Measurements from ENCODE around the gene SYPL1.

- TF ChIP-seq, protein P1, sequence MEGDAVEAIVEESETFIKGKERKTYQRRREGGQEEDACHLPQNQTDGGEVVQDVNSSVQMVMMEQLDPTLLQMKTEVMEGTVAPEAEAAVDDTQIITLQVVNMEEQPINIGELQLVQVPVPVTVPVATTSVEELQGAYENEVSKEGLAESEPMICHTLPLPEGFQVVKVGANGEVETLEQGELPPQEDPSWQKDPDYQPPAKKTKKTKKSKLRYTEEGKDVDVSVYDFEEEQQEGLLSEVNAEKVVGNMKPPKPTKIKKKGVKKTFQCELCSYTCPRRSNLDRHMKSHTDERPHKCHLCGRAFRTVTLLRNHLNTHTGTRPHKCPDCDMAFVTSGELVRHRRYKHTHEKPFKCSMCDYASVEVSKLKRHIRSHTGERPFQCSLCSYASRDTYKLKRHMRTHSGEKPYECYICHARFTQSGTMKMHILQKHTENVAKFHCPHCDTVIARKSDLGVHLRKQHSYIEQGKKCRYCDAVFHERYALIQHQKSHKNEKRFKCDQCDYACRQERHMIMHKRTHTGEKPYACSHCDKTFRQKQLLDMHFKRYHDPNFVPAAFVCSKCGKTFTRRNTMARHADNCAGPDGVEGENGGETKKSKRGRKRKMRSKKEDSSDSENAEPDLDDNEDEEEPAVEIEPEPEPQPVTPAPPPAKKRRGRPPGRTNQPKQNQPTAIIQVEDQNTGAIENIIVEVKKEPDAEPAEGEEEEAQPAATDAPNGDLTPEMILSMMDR (IDR thresholded peaks at IDR 0.05): no peak
- no peak for TF ChIP-seq EZH2 (IDR thresholded peaks at IDR 0.05)
- no peak for TF ChIP-seq EZH2phosphoT487 (IDR thresholded peaks at IDR 0.05)
These were observed 40.6 kb downstream of the SYPL1 start for GRCh38 chr7:106071356-106071998.
